ENCODE data around the gene LAMB4. TPM values are rescaled to one million over a fixed set of nuclear protein-coding genes. Genes with fewer than 3 reads are reported as not detected.

Gene LAMB4
- total RNA-seq, 1 donor from 2014 or later: not detected

GRCh38 chr7:108053250-108053649 is 76.9 kb downstream of the LAMB4 start:
- ChIA-PET CTCF (no interaction called here), POLR2A (no interaction called here)
- no peak overlapping the region for H3K27ac Mint-ChIP-seq
- H3K4me1 Mint-ChIP-seq: peaks cover 2% of the 10 kb centered on the region
- no peak for ATAC-seq (ENCODE audit: low read depth)
- peaks cover 4% of the 10 kb centered on the region for H3K27me3 Mint-ChIP-seq
- H3K4me3 Mint-ChIP-seq: no peak overlapping the region
- intact Hi-C loops (cut with micrococcal nuclease): no loop called here
- H3K36me3 Mint-ChIP-seq (ENCODE audit: low read depth): no peaks in the 10 kb centered on the region
- DNase-seq: no peak
- no peak for TF ChIP-seq CTCF (IDR thresholded peaks at IDR 0.05)
- no peaks in the 10 kb centered on the region for H3K9me3 Mint-ChIP-seq

GRCh38 chr7:108051454-108051853 is 78.7 kb downstream of the LAMB4 start:
- Mint-ChIP-seq H3K4me1 (peaks cover 6% of the 10 kb centered on the region), H3K4me3 (no peak overlapping the region), H3K36me3 (ENCODE audit: low read depth) (no peaks in the 10 kb centered on the region), H3K27me3 (no peaks in the 10 kb centered on the region), H3K9me3 (no peaks in the 10 kb centered on the region), H3K27ac (no peak overlapping the region)
- CTCF ChIA-PET: no interaction called here
- intact Hi-C loops (cut with micrococcal nuclease): no loop called here
- DNase-seq (no peak), ATAC-seq (ENCODE audit: low read depth) (no peak)
- TF ChIP-seq CTCF (IDR thresholded peaks at IDR 0.05): no peak
- POLR2A ChIA-PET: no interaction called here

- Mint-ChIP-seq H3K9me3 (no peaks in the 10 kb centered on the region), H3K4me3 (no peak overlapping the region)
- no peak for ATAC-seq (ENCODE audit: low read depth)
Measured at GRCh38 chr7:108049962-108050361, 80.2 kb downstream of the LAMB4 start.

GRCh38 chr7:108048422-108048821 is 81.7 kb downstream of the LAMB4 start:
- Mint-ChIP-seq H3K36me3 (ENCODE audit: low read depth) (no peaks in the 10 kb centered on the region), H3K27me3 (no peaks in the 10 kb centered on the region), H3K4me3 (no peak overlapping the region), H3K27ac (no peak overlapping the region), H3K9me3 (no peaks in the 10 kb centered on the region), H3K4me1 (peaks cover 6% of the 10 kb centered on the region)
- intact Hi-C loops (cut with micrococcal nuclease): no loop called here
- ATAC-seq (ENCODE audit: low read depth): no peak
- TF ChIP-seq CTCF (IDR thresholded peaks at IDR 0.05): no peak
- CTCF ChIA-PET: no interaction called here
- DNase-seq: no peak
- POLR2A ChIA-PET: no interaction called here

More at GRCh38 chr7:108049962-108050361, 80.2 kb downstream of the LAMB4 start:
- no peak overlapping the region for H3K27ac Mint-ChIP-seq
- ChIA-PET POLR2A (no interaction called here), CTCF (no interaction called here)
- peaks cover 6% of the 10 kb centered on the region for H3K4me1 Mint-ChIP-seq
- H3K36me3 Mint-ChIP-seq (ENCODE audit: low read depth): no peaks in the 10 kb centered on the region
- no peak for DNase-seq
- TF ChIP-seq CTCF (IDR thresholded peaks at IDR 0.05): no peak
- H3K27me3 Mint-ChIP-seq: no peaks in the 10 kb centered on the region
- intact Hi-C loops (cut with micrococcal nuclease): no loop called here

- H3K27me3 Mint-ChIP-seq: no peaks in the 10 kb centered on the region
- H3K4me1 Mint-ChIP-seq: peaks cover 6% of the 10 kb centered on the region
- intact Hi-C loops (cut with micrococcal nuclease): no loop called here
- no peaks in the 10 kb centered on the region for H3K36me3 Mint-ChIP-seq (ENCODE audit: low read depth)
- CTCF ChIA-PET: no interaction called here
- POLR2A ChIA-PET: no interaction called here
- no peak for DNase-seq
- no peak overlapping the region for H3K27ac Mint-ChIP-seq
- H3K9me3 Mint-ChIP-seq: no peaks in the 10 kb centered on the region
- no peak for ATAC-seq (ENCODE audit: low read depth)
- TF ChIP-seq CTCF (IDR thresholded peaks at IDR 0.05): no peak
- no peak overlapping the region for H3K4me3 Mint-ChIP-seq
Measured at GRCh38 chr7:108046952-108047506, 83.1 kb downstream of the LAMB4 start.

All from activated B cell treated with CpG ODN at 0.5 μM for 24 hours (primary cell).